WTC11 (cell line): ENCODE measurements around the gene PRSS27.

ENCODE experiments used
- ATF3 ChIP-seq: sonication (generic); formaldehyde crosslinking; conservative IDR thresholded peaks from 2 replicates; pipeline ENCODE4 v1.8.1; 2022; ENCODE audit warnings: mild to moderate bottlenecking, missing genetic modification reagents
- CREB1 ChIP-seq: sonication (generic); formaldehyde crosslinking; IDR thresholded peaks from 2 replicates; pipeline ENCODE4 v1.8.0; 2023; ENCODE audit warnings: mild to moderate bottlenecking, missing genetic modification reagents
- CREM ChIP-seq: sonication (generic); formaldehyde crosslinking; IDR thresholded peaks from 2 replicates; pipeline ENCODE4 v1.8.1; 2022; ENCODE audit warnings: mild to moderate bottlenecking, missing genetic modification reagents, moderate library complexity
- CTCF ChIP-seq: fragments of 200-600 bp; IDR thresholded peaks from 2 replicates; pipeline ENCODE4 v1.8.0; 2022; ENCODE audit warnings: antibody characterized with exemption
- E2F4 ChIP-seq: sonication (generic); formaldehyde crosslinking; IDR thresholded peaks from 2 replicates; pipeline ENCODE4 v1.8.1; 2022; ENCODE audit warnings: low read depth, mild to moderate bottlenecking, moderate library complexity, missing genetic modification reagents, borderline replicate concordance
- ETV6 ChIP-seq: sonication (generic); formaldehyde crosslinking; IDR thresholded peaks from 2 replicates; pipeline ENCODE4 v1.8.1; 2022; ENCODE audit warnings: mild to moderate bottlenecking, missing genetic modification reagents
- JUN ChIP-seq: sonication (generic); formaldehyde crosslinking; IDR thresholded peaks from 2 replicates; pipeline ENCODE4 v1.8.0; 2023; ENCODE audit warnings: mild to moderate bottlenecking, missing genetic modification reagents
- MAX ChIP-seq: sonication (generic); formaldehyde crosslinking; IDR thresholded peaks from 2 replicates; pipeline ENCODE4 v1.8.0; 2022; ENCODE audit warnings: mild to moderate bottlenecking, missing genetic modification reagents
- OVOL2 ChIP-seq: fragments of 250-450 bp; sonication (Bioruptor Pico); IDR thresholded peaks from 2 replicates; pipeline ENCODE4 v1.9.0; 2021; ENCODE audit warnings: mild to moderate bottlenecking, borderline replicate concordance
- USF1 ChIP-seq: sonication (generic); formaldehyde crosslinking; IDR thresholded peaks from 2 replicates; pipeline ENCODE4 v1.8.0; 2022; ENCODE audit warnings: mild to moderate bottlenecking, missing genetic modification reagents
- ZBTB43 ChIP-seq: sonication (generic); formaldehyde crosslinking; IDR thresholded peaks from 2 replicates; pipeline ENCODE4 v1.8.1; 2023; ENCODE audit warnings: mild to moderate bottlenecking, missing genetic modification reagents
- ZMAT4 ChIP-seq: fragments of 250-450 bp; sonication (Bioruptor Pico); IDR thresholded peaks from 2 replicates; pipeline ENCODE4 v1.9.0; 2021; ENCODE audit warnings: mild to moderate bottlenecking
- ZNF512 ChIP-seq: sonication (generic); formaldehyde crosslinking; IDR thresholded peaks from 2 replicates; pipeline ENCODE4 v1.8.1; 2022; ENCODE audit warnings: missing genetic modification reagents, borderline replicate concordance

- TF ChIP-seq CTCF (no peak), USF1 (CRISPR knock-in tag) (no peak), OVOL2 (CRISPR knock-in tag) (no peak), CREB1 (no peak), E2F4 (CRISPR knock-in tag) (no peak), ZMAT4 (CRISPR knock-in tag) (no peak), ZBTB43 (CRISPR knock-in tag) (no peak), JUN (CRISPR knock-in tag) (no peak), MAX (CRISPR knock-in tag) (no peak), CREM (no peak), ATF3 (no peak), ZNF512 (CRISPR knock-in tag) (no peak), ETV6 (CRISPR knock-in tag) (no peak)
Observed at GRCh38 chr16:2692251-2692947, 27.6 kb downstream of the PRSS27 start.
